Esophagus squamous epithelium (tissue), 4 donors: ENCODE data around the gene CAP2.
"Not testable (repeated sequence)": the region's sequence is repeated elsewhere in the genome, so short reads cannot be mapped to it uniquely, and the experiment has no call there.

ENCODE experiments used
- POLR2A ChIP-seq, 4 donors: fragments of 450-650 bp; IDR thresholded peaks; one replicate each; pipeline ENCODE4 v1.6.1; 2017; ENCODE audit warnings: antibody characterized with exemption in 4 of 4, mild to moderate bottlenecking in 4 of 4, moderate library complexity in 3 of 4
- TF ChIP-seq, protein P1 (sequence below), 6 experiments: fragments of 450-650 bp in 4 of 6; fragments of 200-600 bp in 2 of 6; sonication (generic) in 2 of 6; IDR thresholded peaks; one replicate each; pipeline ENCODE4 v1.5.1; 2016 to 2019; ENCODE audit warnings: antibody characterized with exemption in 6 of 6, mild to moderate bottlenecking in 4 of 6, moderate library complexity in 4 of 6

GRCh38 chr6:17440811-17441210, 47.4 kb downstream of the CAP2 start:
- not testable (repeated sequence) for TF ChIP-seq POLR2A (IDR thresholded peaks at IDR 0.05)
- TF ChIP-seq, protein P1, sequence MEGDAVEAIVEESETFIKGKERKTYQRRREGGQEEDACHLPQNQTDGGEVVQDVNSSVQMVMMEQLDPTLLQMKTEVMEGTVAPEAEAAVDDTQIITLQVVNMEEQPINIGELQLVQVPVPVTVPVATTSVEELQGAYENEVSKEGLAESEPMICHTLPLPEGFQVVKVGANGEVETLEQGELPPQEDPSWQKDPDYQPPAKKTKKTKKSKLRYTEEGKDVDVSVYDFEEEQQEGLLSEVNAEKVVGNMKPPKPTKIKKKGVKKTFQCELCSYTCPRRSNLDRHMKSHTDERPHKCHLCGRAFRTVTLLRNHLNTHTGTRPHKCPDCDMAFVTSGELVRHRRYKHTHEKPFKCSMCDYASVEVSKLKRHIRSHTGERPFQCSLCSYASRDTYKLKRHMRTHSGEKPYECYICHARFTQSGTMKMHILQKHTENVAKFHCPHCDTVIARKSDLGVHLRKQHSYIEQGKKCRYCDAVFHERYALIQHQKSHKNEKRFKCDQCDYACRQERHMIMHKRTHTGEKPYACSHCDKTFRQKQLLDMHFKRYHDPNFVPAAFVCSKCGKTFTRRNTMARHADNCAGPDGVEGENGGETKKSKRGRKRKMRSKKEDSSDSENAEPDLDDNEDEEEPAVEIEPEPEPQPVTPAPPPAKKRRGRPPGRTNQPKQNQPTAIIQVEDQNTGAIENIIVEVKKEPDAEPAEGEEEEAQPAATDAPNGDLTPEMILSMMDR (IDR thresholded peaks at IDR 0.05): not testable (repeated sequence)
